Urinary bladder (tissue), 4 donors: Measurements from ENCODE around the gene COQ9. TPM values are rescaled to one million over a fixed set of nuclear protein-coding genes. Genes with fewer than 3 reads are reported as not detected.

ENCODE experiments used
- DNase-seq: peaks from one replicate; pipeline ENCODE4 v3.0.0-alpha.2; 2015; ENCODE audit errors: extremely low spot score
- H3K27ac ChIP-seq: one replicate; pipeline ENCODE4 v1.5.1; 2013; ENCODE audit warnings: low read depth, mild to moderate bottlenecking, moderate library complexity
- H3K36me3 ChIP-seq: one replicate; pipeline ENCODE4 v1.6.1; 2013; ENCODE audit warnings: mild to moderate bottlenecking, moderate library complexity; ENCODE audit not compliant: insufficient read depth
- H3K4me1 ChIP-seq: one replicate; pipeline ENCODE4 v1.6.1; 2013; ENCODE audit warnings: mild to moderate bottlenecking, moderate library complexity; ENCODE audit not compliant: insufficient read depth
- H3K4me3 ChIP-seq: one replicate; pipeline ENCODE4 v1.5.1; 2013; ENCODE audit warnings: low read depth, low read length
- WGBS: extraction: QIAGEN DNeasy Blood & Tissue Kit; methylation state at CpG from one replicate; pipeline ENCODE4 v1.1.7; 2013; 5-methylcytosine and 5-hydroxymethylcytosine counted together
- polyA plus RNA-seq: library from polyadenylated mRNA; stranded (reverse); fragments of 200-250 nt; gene quantifications from one replicate; pipeline ENCODE4 v1.2.3, GENCODE V29; 2013
- total RNA-seq: library from RNA; depleted of rRNA; stranded (reverse); fragments of >200 nt; gene quantifications from one replicate; pipeline ENCODE4 v1.2.3, GENCODE V29; 2014
- donor health status: healthy with polysubstance abuse.
- donor health status: healthy.

Gene COQ9
- total and polyA plus RNA-seq, 2 donors: 37.0 to 97.6 TPM

DNA sequence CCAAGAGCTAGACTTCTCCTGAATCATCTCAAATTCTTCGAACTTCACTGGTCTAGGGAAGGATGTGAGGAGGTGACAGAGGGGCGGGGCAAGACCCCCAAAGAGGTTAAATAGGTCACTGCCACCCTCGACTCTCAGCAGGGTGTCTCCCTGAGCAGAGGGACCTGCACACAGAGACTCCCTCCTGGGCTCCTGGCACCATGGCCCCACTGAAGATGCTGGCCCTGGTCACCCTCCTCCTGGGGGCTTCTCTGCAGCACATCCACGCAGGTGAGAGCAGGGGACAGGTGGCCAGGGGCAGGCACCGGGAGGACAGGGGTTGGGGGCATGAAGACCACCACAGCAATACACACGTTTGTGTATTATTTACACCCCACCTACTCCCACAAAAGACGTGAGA, 33.5 kb upstream of the COQ9 start:
- 78% methylated on average over 7 of the region's 7 CpGs for WGBS

DNA sequence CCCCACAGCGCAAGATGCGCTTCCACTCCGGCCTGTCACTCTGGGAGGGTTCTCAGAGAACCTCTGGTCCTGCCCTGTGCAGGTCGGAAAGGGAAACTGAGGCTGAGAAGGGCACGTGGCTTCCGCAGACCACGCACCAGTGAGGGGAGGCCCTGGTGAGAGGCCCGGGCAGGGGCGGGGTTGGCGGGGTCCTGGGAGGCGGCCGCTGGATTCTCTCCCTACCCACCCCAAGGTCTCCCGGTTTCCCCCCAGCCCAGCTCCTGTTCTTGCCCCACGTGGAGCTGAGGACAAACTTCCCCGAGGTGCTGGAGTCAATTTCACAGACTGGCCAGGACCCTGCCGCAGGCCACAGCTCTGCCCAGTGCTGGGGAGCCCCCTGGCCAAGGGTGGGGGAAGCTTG, 31.2 kb upstream of the COQ9 start:
- no peaks in the 10 kb centered on the region for H3K36me3 ChIP-seq
- H3K4me3 ChIP-seq: no peak overlapping the region
- 88% methylated on average over 16 of the region's 16 CpGs for WGBS
- H3K4me1 ChIP-seq: no peaks in the 10 kb centered on the region
- no peak overlapping the region for H3K27ac ChIP-seq
- no peak for DNase-seq

More for the DNA sequence above, 33.5 kb upstream of the COQ9 start:
- Histone ChIP-seq H3K36me3 (no peaks in the 10 kb centered on the region), H3K27ac (no peak overlapping the region), H3K4me1 (no peaks in the 10 kb centered on the region), H3K4me3 (no peak overlapping the region)
- no peak for DNase-seq

DNA sequence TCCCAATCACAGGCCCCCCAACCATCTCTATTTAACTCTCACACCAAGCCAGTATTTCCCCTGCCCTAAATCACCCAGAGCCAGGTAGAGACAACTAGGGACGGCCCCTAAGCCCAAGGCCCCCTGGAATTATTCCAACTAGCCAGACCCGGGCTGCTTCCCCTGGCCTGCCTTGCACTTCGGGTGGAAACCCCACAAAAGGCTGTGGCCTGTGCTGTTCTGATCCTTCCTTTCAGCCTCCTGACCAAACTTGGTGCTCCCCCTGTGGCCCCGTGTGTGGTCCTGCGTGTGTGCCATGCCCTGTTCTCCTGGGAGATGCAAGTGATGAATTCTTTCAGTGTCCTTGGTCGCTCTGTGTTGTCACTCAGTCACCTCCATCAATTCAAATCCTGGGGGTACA, 27.8 kb upstream of the COQ9 start:
- WGBS: 72% methylated on average over 6 of the region's 6 CpGs
- no peak overlapping the region for H3K4me3 ChIP-seq
- no peaks in the 10 kb centered on the region for H3K36me3 ChIP-seq
- DNase-seq: no peak
- no peak overlapping the region for H3K27ac ChIP-seq
- no peaks in the 10 kb centered on the region for H3K4me1 ChIP-seq

DNA sequence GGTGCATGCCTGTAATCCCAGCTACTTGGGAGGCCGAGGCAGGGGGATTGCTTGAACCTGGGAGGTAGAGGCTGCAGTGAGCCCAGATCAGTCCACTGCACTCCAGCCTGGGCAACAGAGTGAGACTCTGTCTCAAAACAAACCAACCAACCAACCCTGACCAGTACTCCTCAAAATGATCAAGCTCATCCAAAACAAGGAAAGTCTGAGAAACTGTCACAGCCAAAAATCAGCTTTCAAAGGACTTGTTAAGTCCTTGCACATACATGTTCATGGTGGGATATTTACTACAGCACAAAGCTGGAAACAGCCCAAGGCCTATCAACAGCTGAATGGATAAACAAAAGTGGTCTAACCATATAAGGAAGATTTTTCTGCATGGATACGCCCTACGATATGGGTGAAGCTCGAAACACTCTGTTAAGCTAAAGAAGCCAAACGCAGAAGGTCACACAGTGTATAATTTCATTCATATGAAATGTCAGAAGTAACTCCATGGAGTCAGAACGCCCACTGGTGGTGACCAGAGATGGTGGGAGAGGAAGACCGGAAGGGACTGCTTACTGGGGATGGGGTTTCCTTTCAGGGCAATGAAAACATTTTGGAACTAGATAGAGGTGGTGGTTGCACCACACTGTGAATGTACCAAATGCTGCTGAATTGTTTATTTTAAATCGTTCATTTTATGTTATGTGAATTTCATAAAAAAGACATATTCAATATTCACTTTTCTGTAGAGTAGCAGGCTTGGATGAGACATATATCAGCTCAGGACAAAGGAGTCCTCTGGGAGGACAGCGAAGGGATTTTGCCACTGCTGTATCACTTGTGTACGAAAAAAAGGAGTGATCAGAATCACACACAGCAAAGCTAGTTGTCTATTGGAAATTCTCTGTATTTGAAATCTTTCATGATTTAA, 25.0 kb upstream of the COQ9 start:
- Histone ChIP-seq H3K27ac (no peak overlapping the region), H3K4me3 (no peak overlapping the region), H3K36me3 (no peaks in the 10 kb centered on the region), H3K4me1 (no peaks in the 10 kb centered on the region)
- peak; percentile 41 for DNase-seq
- WGBS: 30% methylated on average over 10 of the region's 10 CpGs

DNA sequence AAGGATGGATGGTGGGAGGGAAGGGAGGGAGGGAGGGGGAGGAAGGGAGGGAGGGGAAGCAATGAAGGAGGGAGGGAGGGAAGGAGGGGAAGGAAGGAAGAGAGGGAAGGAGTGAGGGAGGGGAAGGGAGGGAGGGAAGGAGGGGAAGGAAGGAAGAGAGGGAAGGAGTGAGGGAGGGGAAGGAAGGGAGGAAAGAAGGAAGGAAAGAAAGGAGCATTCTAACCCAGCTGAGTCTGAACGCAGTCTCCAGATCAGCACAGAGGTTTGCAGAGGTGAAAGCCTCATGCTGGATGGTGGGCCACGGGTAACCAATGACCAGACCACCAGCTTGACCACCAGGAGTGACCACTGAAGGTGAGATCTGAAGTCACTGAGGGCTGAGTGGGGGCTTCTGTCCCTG, 24.1 kb upstream of the COQ9 start:
- no peaks in the 10 kb centered on the region for H3K4me1 ChIP-seq
- no peak overlapping the region for H3K4me3 ChIP-seq
- H3K27ac ChIP-seq: no peak overlapping the region
- no peak for DNase-seq
- 89% methylated on average over 2 of the region's 2 CpGs for WGBS
- no peaks in the 10 kb centered on the region for H3K36me3 ChIP-seq

DNA sequence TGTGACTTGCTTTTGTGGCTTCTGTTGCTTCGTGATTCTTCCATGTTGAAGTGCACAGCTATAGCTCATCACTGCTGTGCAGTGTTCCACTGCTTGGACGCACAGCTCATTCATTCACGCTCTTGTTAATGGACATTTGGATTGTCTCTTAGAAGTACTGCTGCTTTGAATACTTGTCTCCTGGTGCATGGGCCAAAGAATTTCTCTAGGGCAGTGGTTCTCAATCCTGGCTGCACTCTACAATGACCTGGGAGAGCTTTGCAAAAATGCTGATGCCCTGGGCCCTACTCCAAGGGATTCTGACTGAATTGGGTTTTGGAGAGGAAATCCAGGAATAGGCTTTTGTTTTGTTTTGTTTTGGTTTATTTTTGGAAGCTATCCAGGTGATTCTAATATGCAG, 22.7 kb upstream of the COQ9 start:
- no peak overlapping the region for H3K27ac ChIP-seq
- no peaks in the 10 kb centered on the region for H3K36me3 ChIP-seq
- no peaks in the 10 kb centered on the region for H3K4me1 ChIP-seq
- no peak overlapping the region for H3K4me3 ChIP-seq
- 55% methylated on average over 3 of the region's 3 CpGs for WGBS
- DNase-seq: no peak

DNA sequence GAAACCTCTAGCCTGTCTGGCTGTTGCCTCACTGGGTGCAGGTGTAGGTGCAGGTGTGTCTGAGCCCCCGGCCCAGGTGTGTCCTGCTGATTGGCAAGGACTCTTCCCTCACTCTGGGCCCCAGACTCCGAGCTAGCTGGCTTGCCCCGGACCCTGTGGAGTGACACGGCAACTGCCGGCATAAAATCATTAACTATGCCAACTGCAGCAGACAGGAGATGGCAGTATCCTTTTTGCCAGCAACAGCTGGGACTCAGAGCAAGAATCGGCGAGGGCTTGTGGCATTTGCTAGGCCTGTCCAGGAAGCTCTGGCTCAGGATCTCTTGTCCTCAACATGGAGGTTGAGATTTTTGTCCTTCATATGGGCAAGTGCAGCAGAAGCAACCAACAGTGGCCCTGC, 20.9 kb upstream of the COQ9 start:
- WGBS: 88% methylated on average over 7 of the region's 7 CpGs
- Histone ChIP-seq H3K4me3 (no peak overlapping the region), H3K4me1 (no peaks in the 10 kb centered on the region), H3K27ac (no peak overlapping the region), H3K36me3 (no peaks in the 10 kb centered on the region)
- no peak for DNase-seq

DNA sequence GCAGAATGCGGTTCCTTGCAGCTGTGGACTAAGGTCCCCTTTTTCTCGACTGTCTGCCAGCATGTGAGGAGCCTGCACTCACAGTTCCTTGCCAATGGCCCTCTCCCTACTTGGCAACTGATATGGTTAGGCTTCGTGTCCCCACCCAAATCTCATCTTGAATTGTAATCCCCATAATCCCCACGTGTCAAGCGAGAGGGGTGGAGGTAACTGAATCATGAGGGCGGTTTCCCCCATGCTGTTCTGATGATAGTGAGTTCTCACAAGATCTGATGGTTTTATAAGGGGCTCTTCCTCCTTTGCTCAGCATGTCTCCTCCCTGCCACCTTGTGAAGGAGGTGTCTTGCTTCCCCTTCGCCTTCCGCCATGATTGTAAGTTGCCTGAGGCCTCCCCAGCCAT, 20.0 kb upstream of the COQ9 start:
- H3K27ac ChIP-seq: no peak overlapping the region
- H3K4me1 ChIP-seq: no peaks in the 10 kb centered on the region
- H3K4me3 ChIP-seq: no peak overlapping the region
- 64% methylated on average over 8 of the region's 8 CpGs for WGBS
- H3K36me3 ChIP-seq: peaks cover 3% of the 10 kb centered on the region
- no peak for DNase-seq

DNA sequence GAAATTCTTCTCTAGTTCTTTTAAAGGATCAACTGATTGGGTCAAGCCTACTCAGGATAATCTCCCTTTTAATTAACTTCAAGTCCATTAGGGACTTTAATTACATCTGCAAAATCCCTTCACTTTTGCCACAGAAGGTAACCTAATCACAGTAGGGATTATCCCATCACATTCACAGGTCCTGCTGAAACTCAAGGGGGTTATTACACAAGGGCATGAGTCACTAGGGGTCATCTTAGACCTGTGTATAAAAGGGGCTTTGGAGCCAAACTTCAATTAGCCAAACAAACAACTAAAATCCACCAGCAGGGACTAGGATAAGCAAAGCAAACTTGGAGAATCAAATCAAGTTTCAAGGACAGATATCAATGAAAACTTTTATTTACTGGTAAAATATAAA, 19.5 kb upstream of the COQ9 start:
- Histone ChIP-seq H3K4me3 (no peak overlapping the region), H3K27ac (no peak overlapping the region), H3K36me3 (peaks cover 4% of the 10 kb centered on the region), H3K4me1 (no peaks in the 10 kb centered on the region)
- DNase-seq: no peak

DNA sequence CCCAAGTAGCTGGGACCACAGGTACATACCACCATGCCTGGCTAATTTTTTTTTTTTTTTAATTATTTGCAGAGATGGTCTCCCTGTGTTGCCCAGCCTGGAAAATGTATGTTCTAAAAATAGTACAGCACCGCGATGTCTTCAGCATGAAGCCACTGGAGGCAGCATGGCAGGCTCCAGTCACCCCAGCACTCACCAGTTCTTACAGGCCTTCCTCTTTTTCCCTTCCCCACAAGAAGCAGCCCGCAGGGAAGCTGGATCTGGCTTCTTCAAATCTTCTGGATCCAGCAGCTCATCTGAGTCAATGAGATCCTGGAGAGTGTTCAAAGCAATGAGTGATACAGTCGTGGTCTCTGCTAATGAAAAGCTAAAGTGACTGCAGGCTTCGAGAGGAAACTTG, 16.3 kb upstream of the COQ9 start:
- no peak for DNase-seq
- no peak overlapping the region for H3K27ac ChIP-seq
- peaks cover 6% of the 10 kb centered on the region for H3K36me3 ChIP-seq
- H3K4me1 ChIP-seq: no peaks in the 10 kb centered on the region
- 83% methylated on average over 5 of the region's 5 CpGs for WGBS
- no peak overlapping the region for H3K4me3 ChIP-seq

DNA sequence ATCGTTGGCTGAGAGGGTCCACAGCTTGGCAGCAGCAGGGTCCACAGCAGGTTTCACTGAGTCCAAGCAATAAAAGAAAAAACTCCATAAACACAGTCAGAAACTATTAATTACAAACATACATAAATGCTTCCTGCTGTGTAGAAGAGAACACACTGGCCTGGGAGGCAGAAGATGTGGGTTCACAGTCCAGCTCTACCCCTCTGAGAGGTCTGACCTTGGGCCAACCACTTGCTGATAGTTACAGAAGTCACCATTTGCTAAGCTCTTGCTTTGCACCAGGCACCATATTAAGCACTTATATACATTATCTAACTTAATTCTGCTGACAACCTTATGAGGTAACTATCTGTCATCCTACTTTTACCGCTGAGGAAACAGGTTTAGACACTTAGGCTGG, 14.8 kb upstream of the COQ9 start:
- H3K36me3 ChIP-seq: peaks cover 6% of the 10 kb centered on the region
- DNase-seq: no peak
- no peak overlapping the region for H3K4me3 ChIP-seq
- H3K27ac ChIP-seq: no peak overlapping the region
- H3K4me1 ChIP-seq: no peaks in the 10 kb centered on the region
- whole genome bisulfite sequencing: 95% methylated on average over 2 of the region's 2 CpGs

DNA sequence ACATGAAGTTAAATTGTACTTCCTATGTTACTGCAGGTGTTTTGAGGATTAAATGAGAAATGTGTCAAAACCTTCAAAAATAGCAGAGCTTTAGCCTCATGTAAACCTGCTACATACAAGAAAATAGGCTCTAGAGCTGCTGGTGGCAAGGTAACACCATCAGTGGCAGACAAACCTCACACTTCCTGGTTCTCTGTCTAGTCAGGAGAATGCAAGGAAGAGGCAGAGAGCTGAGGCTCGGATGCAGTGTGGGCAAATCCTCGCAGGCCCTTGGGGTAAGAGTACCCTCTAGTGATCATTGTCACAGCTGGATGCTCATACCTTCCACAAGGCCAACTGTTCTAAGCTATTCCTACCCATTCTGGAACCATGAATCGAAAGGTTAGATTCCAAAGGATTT, 14.3 kb upstream of the COQ9 start:
- DNase-seq: no peak
- 89% methylated on average over 3 of the region's 3 CpGs for WGBS
- Histone ChIP-seq H3K4me3 (no peak overlapping the region), H3K27ac (no peak overlapping the region), H3K36me3 (peaks cover 6% of the 10 kb centered on the region), H3K4me1 (no peaks in the 10 kb centered on the region)

DNA sequence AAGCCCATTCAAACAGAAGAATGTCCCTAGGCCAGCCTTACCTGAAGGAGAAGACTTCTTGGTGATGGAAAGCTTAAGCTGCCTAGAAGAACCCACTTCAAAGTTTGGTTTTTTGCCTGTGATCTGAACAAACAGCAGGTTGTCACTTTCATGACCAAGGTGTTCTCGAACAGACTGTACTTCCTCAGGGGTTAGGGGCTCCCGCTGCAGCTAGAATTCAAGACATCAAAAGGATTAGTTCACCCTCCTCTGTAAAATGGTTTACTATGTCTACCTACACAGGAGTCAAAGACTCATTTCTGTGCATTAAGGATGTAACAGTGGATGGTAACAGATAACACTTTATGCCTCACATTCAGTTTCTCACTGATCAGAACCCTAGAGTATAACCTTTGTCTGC, 13.3 kb upstream of the COQ9 start:
- Histone ChIP-seq H3K4me1 (no peaks in the 10 kb centered on the region), H3K36me3 (peaks cover 6% of the 10 kb centered on the region), H3K27ac (no peak overlapping the region), H3K4me3 (no peak overlapping the region)
- DNase-seq: no peak
- WGBS: 95% methylated on average over 2 of the region's 2 CpGs

DNA sequence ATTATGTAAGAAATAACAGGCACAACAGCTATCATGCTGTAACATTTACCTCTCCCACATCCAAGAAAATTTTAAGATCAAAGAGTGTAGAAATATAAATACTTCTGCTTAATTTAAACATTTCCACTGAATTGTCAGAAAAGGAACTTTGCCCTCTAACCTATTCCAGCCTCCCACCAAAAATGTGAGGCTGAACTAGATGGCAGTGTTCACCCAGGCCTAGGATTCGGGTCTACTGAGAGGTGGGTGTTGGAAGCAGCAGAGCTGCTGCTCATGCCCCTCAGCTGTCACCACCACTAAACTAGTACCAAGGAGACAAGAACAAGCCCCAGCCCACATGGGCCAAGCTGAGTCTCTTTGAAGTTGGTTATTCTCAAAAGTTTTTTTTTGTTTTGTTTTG, 11.4 kb upstream of the COQ9 start:
- DNase-seq: no peak
- Histone ChIP-seq H3K27ac (no peak overlapping the region), H3K4me1 (no peaks in the 10 kb centered on the region), H3K36me3 (peaks cover 6% of the 10 kb centered on the region), H3K4me3 (no peak overlapping the region)
- WGBS: 93% methylated on average over 1 of the region's 1 CpG
